ENCODE results near the gene ZNF622. TPM values are rescaled to one million over a fixed set of nuclear protein-coding genes. Genes with fewer than 3 reads are reported as not detected.
"Not testable (repeated sequence)": the region's sequence is repeated elsewhere in the genome, so short reads cannot be mapped to it uniquely, and the experiment has no call there.

ZNF622 gene
- total RNA-seq, 2 donors from 2014 or later = 30.5 to 42.7 TPM

GRCh38 chr5:16446993-16447392, 18.6 kb downstream of the ZNF622 start:
- H3K9me3 ChIP-seq (ENCODE audit: control insufficient read depth, low read length, poor library complexity, severe bottlenecking) = no peaks in the 10 kb centered on the region
- Mint-ChIP-seq H3K4me3 (no peak overlapping the region), H3K4me1 (peaks cover 2% of the 10 kb centered on the region), H3K36me3 (ENCODE audit: low read depth) (peaks cover 10% of the 10 kb centered on the region), H3K27me3 (no peaks in the 10 kb centered on the region), H3K27ac (no peak overlapping the region)
- ATAC-seq (no peak), DNase-seq (no peak)

GRCh38 chr5:16437977-16438376, 27.6 kb downstream of the ZNF622 start:
- Mint-ChIP-seq H3K27ac (no peak overlapping the region), H3K4me3 (no peak overlapping the region), H3K4me1 (peaks cover 4% of the 10 kb centered on the region), H3K27me3 (peaks cover 10% of the 10 kb centered on the region), H3K36me3 (ENCODE audit: low read depth) (peaks cover 2% of the 10 kb centered on the region)
- DNase-seq (no peak), ATAC-seq (no peak)
- no peaks in the 10 kb centered on the region for H3K9me3 ChIP-seq (ENCODE audit: control insufficient read depth, low read length, poor library complexity, severe bottlenecking)

GRCh38 chr5:16436065-16436682, 29.4 kb downstream of the ZNF622 start:
- not testable (repeated sequence) for H3K36me3 Mint-ChIP-seq (ENCODE audit: low read depth); DNase-seq; H3K4me3 Mint-ChIP-seq; H3K4me1 Mint-ChIP-seq; ATAC-seq; H3K27ac Mint-ChIP-seq; H3K9me3 ChIP-seq (ENCODE audit: control insufficient read depth, low read length, poor library complexity, severe bottlenecking)
- peaks cover 23% of the 10 kb centered on the region for H3K27me3 Mint-ChIP-seq

- no peak for ATAC-seq
- no peaks in the 10 kb centered on the region for H3K36me3 Mint-ChIP-seq (ENCODE audit: low read depth)
Measured at GRCh38 chr5:16431490-16431889, 34.1 kb downstream of the ZNF622 start.

GRCh38 chr5:16430349-16431089, 35.1 kb downstream of the ZNF622 start:
- ATAC-seq (no peak), DNase-seq (no peak)
- no peaks in the 10 kb centered on the region for H3K4me1 Mint-ChIP-seq
- H3K27ac Mint-ChIP-seq = no peak overlapping the region
- H3K4me3 Mint-ChIP-seq = no peak overlapping the region
- H3K9me3 ChIP-seq (ENCODE audit: control insufficient read depth, low read length, poor library complexity, severe bottlenecking) = no peaks in the 10 kb centered on the region
- peaks cover 47% of the 10 kb centered on the region for H3K27me3 Mint-ChIP-seq
- no peaks in the 10 kb centered on the region for H3K36me3 Mint-ChIP-seq (ENCODE audit: low read depth)

More at GRCh38 chr5:16431490-16431889, 34.1 kb downstream of the ZNF622 start:
- no peak overlapping the region for H3K27ac Mint-ChIP-seq
- H3K4me1 Mint-ChIP-seq = no peaks in the 10 kb centered on the region
- no peaks in the 10 kb centered on the region for H3K9me3 ChIP-seq (ENCODE audit: control insufficient read depth, low read length, poor library complexity, severe bottlenecking)
- H3K4me3 Mint-ChIP-seq = no peak overlapping the region
- no peak for DNase-seq
- peaks cover 40% of the 10 kb centered on the region for H3K27me3 Mint-ChIP-seq

- H3K27me3 Mint-ChIP-seq = peaks cover 48% of the 10 kb centered on the region
- H3K27ac Mint-ChIP-seq = no peak overlapping the region
- no peak for DNase-seq
- ATAC-seq = no peak
- H3K4me3 Mint-ChIP-seq = no peak overlapping the region
- no peaks in the 10 kb centered on the region for H3K4me1 Mint-ChIP-seq
- no peaks in the 10 kb centered on the region for H3K9me3 ChIP-seq (ENCODE audit: control insufficient read depth, low read length, poor library complexity, severe bottlenecking)
- H3K36me3 Mint-ChIP-seq (ENCODE audit: low read depth) = no peaks in the 10 kb centered on the region
Measured at GRCh38 chr5:16428359-16428758, 37.2 kb downstream of the ZNF622 start.

GRCh38 chr5:16427587-16427986, 38.0 kb downstream of the ZNF622 start:
- Mint-ChIP-seq H3K27me3 (peaks cover 49% of the 10 kb centered on the region), H3K36me3 (ENCODE audit: low read depth) (peaks cover 5% of the 10 kb centered on the region), H3K4me3 (no peak overlapping the region), H3K27ac (no peak overlapping the region), H3K4me1 (no peaks in the 10 kb centered on the region)
- no peaks in the 10 kb centered on the region for H3K9me3 ChIP-seq (ENCODE audit: control insufficient read depth, low read length, poor library complexity, severe bottlenecking)
- no peak for ATAC-seq
- no peak for DNase-seq

- no peak for ATAC-seq
- H3K9me3 ChIP-seq (ENCODE audit: control insufficient read depth, low read length, poor library complexity, severe bottlenecking) = no peaks in the 10 kb centered on the region
- Mint-ChIP-seq H3K4me3 (no peak overlapping the region), H3K27ac (no peak overlapping the region), H3K36me3 (ENCODE audit: low read depth) (peaks cover 5% of the 10 kb centered on the region), H3K4me1 (no peaks in the 10 kb centered on the region), H3K27me3 (peaks cover 51% of the 10 kb centered on the region)
- no peak for DNase-seq
Measured at GRCh38 chr5:16418471-16418922, 47.1 kb downstream of the ZNF622 start.

GRCh38 chr5:16417398-16418074, 48.1 kb downstream of the ZNF622 start:
- no peaks in the 10 kb centered on the region for H3K9me3 ChIP-seq (ENCODE audit: control insufficient read depth, low read length, poor library complexity, severe bottlenecking)
- no peaks in the 10 kb centered on the region for H3K36me3 Mint-ChIP-seq (ENCODE audit: low read depth)

GRCh38 chr5:16414861-16415260, 50.7 kb downstream of the ZNF622 start:
- peaks cover 33% of the 10 kb centered on the region for H3K27me3 Mint-ChIP-seq
- no peak overlapping the region for H3K27ac Mint-ChIP-seq
- H3K4me1 Mint-ChIP-seq = no peaks in the 10 kb centered on the region
- ATAC-seq (no peak), DNase-seq (no peak)
- H3K9me3 ChIP-seq (ENCODE audit: control insufficient read depth, low read length, poor library complexity, severe bottlenecking) = no peaks in the 10 kb centered on the region
- H3K4me3 Mint-ChIP-seq = no peak overlapping the region
- no peaks in the 10 kb centered on the region for H3K36me3 Mint-ChIP-seq (ENCODE audit: low read depth)

More at GRCh38 chr5:16417398-16418074, 48.1 kb downstream of the ZNF622 start:
- Mint-ChIP-seq H3K27me3 (peaks cover 45% of the 10 kb centered on the region), H3K27ac (no peak overlapping the region), H3K4me3 (no peak overlapping the region), H3K4me1 (no peaks in the 10 kb centered on the region)
- DNase-seq (no peak), ATAC-seq (no peak)

- Mint-ChIP-seq H3K4me1 (no peaks in the 10 kb centered on the region), H3K4me3 (no peak overlapping the region), H3K27ac (no peak overlapping the region), H3K36me3 (ENCODE audit: low read depth) (no peaks in the 10 kb centered on the region), H3K27me3 (peaks cover 26% of the 10 kb centered on the region)
- ATAC-seq (no peak), DNase-seq (no peak)
- no peaks in the 10 kb centered on the region for H3K9me3 ChIP-seq (ENCODE audit: control insufficient read depth, low read length, poor library complexity, severe bottlenecking)
Measured at GRCh38 chr5:16413166-16413860, 52.3 kb downstream of the ZNF622 start.

GRCh38 chr5:16412556-16412955, 53.0 kb downstream of the ZNF622 start:
- Mint-ChIP-seq H3K27me3 (peaks cover 21% of the 10 kb centered on the region), H3K36me3 (ENCODE audit: low read depth) (no peaks in the 10 kb centered on the region), H3K27ac (no peak overlapping the region), H3K4me3 (no peak overlapping the region), H3K4me1 (no peaks in the 10 kb centered on the region)
- no peaks in the 10 kb centered on the region for H3K9me3 ChIP-seq (ENCODE audit: control insufficient read depth, low read length, poor library complexity, severe bottlenecking)
- DNase-seq (no peak), ATAC-seq (no peak)
